CD4-positive, alpha-beta T cell treated with Interleukin-17A for 4 hours (primary cell): Measurements from ENCODE around the gene SLC5A12.

Experiments used
- DNase-seq: peaks from one replicate; pipeline ENCODE4 v3.0.0-alpha.2; 2020; ENCODE audit warnings: mixed read lengths

Gene SLC5A12

GRCh38 chr11:26717771-26718170 is 4.1 kb downstream of the SLC5A12 start:
- DNase-seq = no peak

- no peak for DNase-seq
Measured at GRCh38 chr11:26715133-26715532, 6.7 kb downstream of the SLC5A12 start.

- no peak for DNase-seq
Measured at GRCh38 chr11:26712497-26712896, 9.4 kb downstream of the SLC5A12 start.

GRCh38 chr11:26710489-26710888 is 11.4 kb downstream of the SLC5A12 start:
- no peak for DNase-seq

GRCh38 chr11:26708736-26709456 is 13.0 kb downstream of the SLC5A12 start:
- no peak for DNase-seq

- DNase-seq = no peak
Measured at GRCh38 chr11:26706181-26706580, 15.7 kb downstream of the SLC5A12 start.

GRCh38 chr11:26704249-26704648 is 17.6 kb downstream of the SLC5A12 start:
- no peak for DNase-seq

- no peak for DNase-seq
Measured at GRCh38 chr11:26703411-26704191, 18.3 kb downstream of the SLC5A12 start.

- no peak for DNase-seq
Measured at GRCh38 chr11:26702406-26702805, 19.5 kb downstream of the SLC5A12 start.

GRCh38 chr11:26700574-26701235 is 21.2 kb downstream of the SLC5A12 start:
- no peak for DNase-seq

- no peak for DNase-seq
Measured at GRCh38 chr11:26698224-26698623, 23.6 kb downstream of the SLC5A12 start.

GRCh38 chr11:26696330-26696729 is 25.5 kb downstream of the SLC5A12 start:
- DNase-seq = no peak

- DNase-seq = no peak
Measured at GRCh38 chr11:26688701-26689100, 33.2 kb downstream of the SLC5A12 start.

- no peak for DNase-seq
Measured at GRCh38 chr11:26687351-26687750, 34.5 kb downstream of the SLC5A12 start.

- no peak for DNase-seq
Measured at GRCh38 chr11:26677566-26677965, 44.3 kb downstream of the SLC5A12 start.

- DNase-seq = no peak
Measured at GRCh38 chr11:26676641-26677040, 45.2 kb downstream of the SLC5A12 start.

GRCh38 chr11:26675233-26675928 is 46.5 kb downstream of the SLC5A12 start:
- no peak for DNase-seq

- no peak for DNase-seq
Measured at GRCh38 chr11:26665946-26666345, 55.9 kb downstream of the SLC5A12 start.

- DNase-seq = no peak
Measured at GRCh38 chr11:26665036-26665435, 56.8 kb downstream of the SLC5A12 start.

- no peak for DNase-seq
Measured at GRCh38 chr11:26662916-26663315, 58.9 kb downstream of the SLC5A12 start.

- no peak for DNase-seq
Measured at GRCh38 chr11:26655287-26655686, 66.6 kb downstream of the SLC5A12 start.

GRCh38 chr11:26651916-26652315 is 69.9 kb downstream of the SLC5A12 start:
- DNase-seq = no peak

- DNase-seq = no peak
Measured at GRCh38 chr11:26649884-26650283, 72.0 kb downstream of the SLC5A12 start.
